ENCODE measurements around the gene GABRB2. TPM values are rescaled to one million over a fixed set of nuclear protein-coding genes. Genes with fewer than 3 reads are reported as not detected.

GABRB2 gene
- total RNA-seq, 1 donor from 2014 or later: 0.56 TPM

DNA sequence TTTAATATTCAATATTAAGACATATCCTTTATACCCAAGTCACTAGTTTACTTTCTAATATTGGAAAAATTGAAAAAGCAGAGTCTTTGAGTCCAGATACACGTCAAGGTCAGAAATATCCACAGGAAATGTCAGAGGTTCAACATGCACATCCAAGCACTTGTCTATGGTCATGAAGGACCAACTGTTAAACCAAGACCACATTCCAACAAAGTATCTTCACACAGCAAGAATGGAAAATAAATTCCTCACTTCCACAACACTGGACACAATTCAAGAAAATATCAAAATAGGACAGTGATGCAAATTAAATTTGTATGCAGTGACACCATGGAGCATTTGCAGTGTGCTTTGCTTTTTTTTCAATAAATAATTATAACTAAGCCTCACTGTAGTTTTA is 142.5 kb downstream of the GABRB2 start:
- no peak overlapping the region for H3K4me3 ChIP-seq
- H3K9me3 ChIP-seq: no peaks in the 10 kb centered on the region
- intact Hi-C loops (cut with DNase I): no loop called here
- no peak for DNase-seq
- no peak for ATAC-seq
- H3K4me1 ChIP-seq: no peaks in the 10 kb centered on the region
- no peak overlapping the region for H3K27ac ChIP-seq
- H3K36me3 ChIP-seq: no peaks in the 10 kb centered on the region
- no peaks in the 10 kb centered on the region for H3K27me3 ChIP-seq (ENCODE audit: low read depth)
- TF ChIP-seq, protein P1, sequence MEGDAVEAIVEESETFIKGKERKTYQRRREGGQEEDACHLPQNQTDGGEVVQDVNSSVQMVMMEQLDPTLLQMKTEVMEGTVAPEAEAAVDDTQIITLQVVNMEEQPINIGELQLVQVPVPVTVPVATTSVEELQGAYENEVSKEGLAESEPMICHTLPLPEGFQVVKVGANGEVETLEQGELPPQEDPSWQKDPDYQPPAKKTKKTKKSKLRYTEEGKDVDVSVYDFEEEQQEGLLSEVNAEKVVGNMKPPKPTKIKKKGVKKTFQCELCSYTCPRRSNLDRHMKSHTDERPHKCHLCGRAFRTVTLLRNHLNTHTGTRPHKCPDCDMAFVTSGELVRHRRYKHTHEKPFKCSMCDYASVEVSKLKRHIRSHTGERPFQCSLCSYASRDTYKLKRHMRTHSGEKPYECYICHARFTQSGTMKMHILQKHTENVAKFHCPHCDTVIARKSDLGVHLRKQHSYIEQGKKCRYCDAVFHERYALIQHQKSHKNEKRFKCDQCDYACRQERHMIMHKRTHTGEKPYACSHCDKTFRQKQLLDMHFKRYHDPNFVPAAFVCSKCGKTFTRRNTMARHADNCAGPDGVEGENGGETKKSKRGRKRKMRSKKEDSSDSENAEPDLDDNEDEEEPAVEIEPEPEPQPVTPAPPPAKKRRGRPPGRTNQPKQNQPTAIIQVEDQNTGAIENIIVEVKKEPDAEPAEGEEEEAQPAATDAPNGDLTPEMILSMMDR (IDR thresholded peaks at IDR 0.05): no peak

DNA sequence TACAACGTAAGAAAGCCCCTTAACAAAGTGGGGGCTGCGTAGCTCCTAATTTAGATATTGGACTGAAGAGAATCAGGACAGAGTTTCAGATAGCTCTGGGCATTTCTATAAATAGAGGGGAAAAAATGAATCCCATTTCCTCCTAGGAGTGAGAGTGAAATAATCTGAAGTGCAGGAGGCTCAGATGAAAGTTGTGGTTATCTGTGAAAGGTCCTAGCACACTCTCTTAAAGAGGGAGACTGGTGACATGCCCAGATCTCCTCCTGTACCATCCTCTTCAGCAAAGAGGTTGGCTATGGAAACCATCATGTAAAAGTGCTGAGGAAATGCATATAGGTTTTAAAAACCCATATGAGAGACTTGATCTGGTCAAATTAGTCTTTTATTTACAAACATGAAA is 143.4 kb downstream of the GABRB2 start:
- no peak overlapping the region for H3K27ac ChIP-seq
- H3K4me3 ChIP-seq: no peak overlapping the region
- H3K27me3 ChIP-seq (ENCODE audit: low read depth): no peaks in the 10 kb centered on the region
- TF ChIP-seq, protein P1 (IDR thresholded peaks at IDR 0.05): no peak
- no peak for ATAC-seq
- intact Hi-C loops (cut with DNase I): no loop called here
- no peaks in the 10 kb centered on the region for H3K36me3 ChIP-seq
- DNase-seq: no peak
- no peaks in the 10 kb centered on the region for H3K9me3 ChIP-seq
- H3K4me1 ChIP-seq: no peaks in the 10 kb centered on the region

DNA sequence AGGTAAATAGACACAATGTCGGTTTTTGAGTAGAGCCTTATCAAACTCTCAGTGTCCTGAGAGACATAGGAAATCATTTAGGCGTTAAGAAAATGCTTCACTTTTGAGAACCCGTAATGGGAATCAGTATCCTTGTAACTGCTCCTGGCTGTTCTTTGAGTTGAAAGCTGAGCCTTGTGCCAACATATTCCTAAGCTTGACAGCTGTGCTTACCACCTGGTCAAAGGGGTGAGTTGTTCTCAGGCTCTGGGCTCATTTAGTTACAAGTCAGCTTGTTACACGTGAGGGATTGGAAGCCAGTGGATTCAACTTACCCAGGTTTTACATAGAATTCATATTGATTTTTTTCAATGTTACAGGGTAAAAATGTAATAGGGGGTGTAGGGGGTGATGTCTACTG is 145.9 kb downstream of the GABRB2 start:
- no peaks in the 10 kb centered on the region for H3K27me3 ChIP-seq (ENCODE audit: low read depth)
- H3K36me3 ChIP-seq: no peaks in the 10 kb centered on the region
- H3K27ac ChIP-seq: no peak overlapping the region
- intact Hi-C loops (cut with DNase I): no loop called here
- H3K4me1 ChIP-seq: no peaks in the 10 kb centered on the region
- TF ChIP-seq, protein P1 (IDR thresholded peaks at IDR 0.05): no peak
- H3K9me3 ChIP-seq: no peaks in the 10 kb centered on the region
- no peak overlapping the region for H3K4me3 ChIP-seq
- ATAC-seq: no peak
- no peak for DNase-seq

DNA sequence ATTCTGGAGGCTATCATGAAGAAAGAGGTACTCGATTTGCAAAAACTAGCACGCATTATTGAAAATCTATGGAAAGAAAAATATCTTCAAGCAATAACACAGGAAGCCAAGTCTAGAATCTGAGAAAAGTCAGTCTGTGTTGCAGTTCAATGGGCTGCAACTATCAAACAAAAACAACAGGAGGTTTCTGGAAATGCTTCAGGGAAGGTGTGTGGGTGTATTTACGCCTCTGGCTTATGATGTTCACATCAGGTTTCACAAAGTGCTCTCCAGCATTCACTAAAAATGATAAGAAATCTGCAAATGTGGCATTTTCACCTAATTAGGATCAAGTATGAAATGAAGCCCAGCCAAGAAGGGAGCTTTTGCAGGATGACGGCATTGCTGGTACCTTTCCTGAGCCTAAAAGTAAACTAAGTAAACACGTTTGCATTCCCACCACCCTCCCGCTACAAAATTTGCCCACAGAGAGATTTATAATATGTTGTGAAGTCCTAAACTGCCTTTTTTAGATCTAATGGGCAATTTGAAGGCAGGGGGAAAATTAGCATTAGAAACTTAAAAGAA is 146.4 kb downstream of the GABRB2 start:
- intact Hi-C loops (cut with DNase I): no loop called here
- H3K36me3 ChIP-seq: no peaks in the 10 kb centered on the region
- H3K4me1 ChIP-seq: no peaks in the 10 kb centered on the region
- no peak overlapping the region for H3K27ac ChIP-seq
- ATAC-seq: no peak
- H3K9me3 ChIP-seq: no peaks in the 10 kb centered on the region
- no peaks in the 10 kb centered on the region for H3K27me3 ChIP-seq (ENCODE audit: low read depth)
- no peak for DNase-seq
- TF ChIP-seq, protein P1 (IDR thresholded peaks at IDR 0.05): no peak
- no peak overlapping the region for H3K4me3 ChIP-seq

DNA sequence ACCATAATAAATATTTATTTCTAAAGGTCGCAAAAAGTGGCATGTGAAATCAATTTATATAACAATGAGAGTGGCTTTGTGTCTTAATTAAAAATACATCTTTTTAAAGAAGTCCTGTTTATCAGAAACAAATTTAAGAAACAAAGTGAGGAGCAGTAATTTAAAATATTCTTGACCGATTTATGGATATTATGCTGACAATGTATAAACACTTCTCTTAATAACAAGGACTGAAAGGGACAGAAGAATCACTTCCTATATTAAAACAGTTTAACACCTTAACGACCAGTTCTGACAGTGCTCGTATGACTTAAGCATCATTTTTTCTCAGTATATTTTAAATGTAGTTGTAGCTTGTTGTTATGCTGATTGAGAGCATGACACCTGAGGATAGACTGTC is 149.1 kb downstream of the GABRB2 start:
- Histone ChIP-seq H3K4me3 (no peak overlapping the region), H3K4me1 (no peaks in the 10 kb centered on the region), H3K27ac (no peak overlapping the region), H3K36me3 (no peaks in the 10 kb centered on the region), H3K9me3 (no peaks in the 10 kb centered on the region), H3K27me3 (ENCODE audit: low read depth) (no peaks in the 10 kb centered on the region)
- intact Hi-C loops (cut with DNase I): no loop called here
- no peak for DNase-seq
- TF ChIP-seq, protein P1 (IDR thresholded peaks at IDR 0.05): no peak
- no peak for ATAC-seq

DNA sequence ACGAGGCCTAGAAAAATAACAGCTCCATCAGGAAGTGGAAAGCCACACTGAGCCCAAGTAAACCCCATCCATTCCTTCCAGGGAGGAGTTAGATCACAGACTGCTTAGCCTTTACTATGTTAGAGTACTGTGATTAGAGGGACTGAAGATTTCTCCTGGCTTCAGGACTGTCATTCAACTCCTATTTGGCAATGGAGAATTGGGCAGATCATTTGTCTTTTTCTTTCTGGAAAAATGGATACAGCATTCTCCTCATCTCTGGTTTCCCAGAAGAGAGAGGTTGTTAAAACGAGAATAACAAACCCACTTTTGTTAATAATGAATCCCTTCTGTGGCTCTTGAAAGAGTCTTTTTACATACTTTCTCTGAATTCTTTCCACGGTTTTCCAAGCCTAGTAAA is 150.4 kb downstream of the GABRB2 start:
- no peaks in the 10 kb centered on the region for H3K27me3 ChIP-seq (ENCODE audit: low read depth)
- H3K4me3 ChIP-seq: no peak overlapping the region
- TF ChIP-seq, protein P1 (IDR thresholded peaks at IDR 0.05): no peak
- intact Hi-C loops (cut with DNase I): no loop called here
- H3K36me3 ChIP-seq: no peaks in the 10 kb centered on the region
- no peak for ATAC-seq
- no peaks in the 10 kb centered on the region for H3K9me3 ChIP-seq
- no peak for DNase-seq
- H3K27ac ChIP-seq: no peak overlapping the region
- no peaks in the 10 kb centered on the region for H3K4me1 ChIP-seq

All from lower lobe of right lung (tissue), 2 donors.